ENCODE measurements around the gene SPAG9. TPM values are rescaled to one million over a fixed set of nuclear protein-coding genes. Genes with fewer than 3 reads are reported as not detected.
A peak's percentile ranks its signal among the peaks of the same experiment; 100 is the strongest.

Gene SPAG9
- total RNA-seq, 1 experiment from 2014 or later = 144 TPM

DNA sequence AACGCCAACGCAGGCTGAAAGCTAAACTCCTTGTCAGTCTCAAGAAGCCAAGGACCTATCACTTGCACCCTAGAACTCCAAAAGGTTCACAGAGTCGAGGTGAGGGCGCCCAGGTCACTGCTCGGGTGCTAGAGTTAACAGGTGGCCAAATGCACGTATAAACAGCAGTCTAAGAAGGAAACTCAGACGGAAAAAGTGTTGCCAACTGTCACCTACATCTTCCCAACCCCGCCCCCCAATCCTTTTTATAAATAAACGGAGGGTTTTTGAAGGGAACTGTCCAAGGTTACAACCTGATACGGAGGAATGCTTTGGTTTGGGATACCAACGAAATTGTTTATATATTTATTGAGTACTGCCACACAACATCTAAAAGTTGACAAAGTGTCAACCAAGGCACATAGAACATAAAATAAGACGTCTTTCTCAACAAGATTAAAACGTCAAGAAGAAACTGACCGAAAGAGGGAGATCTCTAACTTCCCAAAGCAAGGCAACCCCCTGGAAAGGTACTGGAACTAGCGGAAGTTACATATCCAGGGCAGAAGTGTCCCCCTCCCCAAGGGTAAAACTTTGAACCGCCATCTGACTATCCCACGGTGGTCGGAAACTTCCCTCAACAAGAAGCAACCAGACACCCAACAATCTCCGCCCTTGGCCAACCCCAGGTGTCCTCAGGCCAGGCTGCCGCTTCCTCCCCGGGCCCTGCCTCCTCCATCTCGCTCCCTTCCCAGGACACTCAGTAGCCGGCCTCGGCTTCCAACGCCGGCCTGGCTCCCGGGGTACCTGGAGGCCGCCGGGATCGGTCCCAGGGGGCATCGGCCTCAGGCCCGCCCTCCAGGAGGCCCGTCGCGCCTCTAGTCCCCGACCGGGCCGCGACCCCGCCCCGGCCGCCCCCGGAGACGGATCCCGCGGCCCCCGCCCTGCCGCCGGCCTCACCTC is 982 bp downstream of the SPAG9 start:
- H3K4me3 ChIP-seq (ENCODE audit: low read depth in 2 of 2, low read length in 2 of 2) = peak overlapping the region; percentile 66 to 84
- DNase-seq (ENCODE audit: low read depth, low spot score) = no peak
- no peaks in the 10 kb centered on the region for H3K27me3 ChIP-seq (ENCODE audit: control insufficient read depth, insufficient read depth, low read length)
- H3K4me1 ChIP-seq (ENCODE audit: control insufficient read depth, insufficient read depth, low read length) = peaks cover 27% of the 10 kb centered on the region
- intact Hi-C loops (cut with micrococcal nuclease; ENCODE audit: unreplicated experiment) (loop anchor here (1.0 kb wide), 1 partner anchor 34 kb away; the partner anchor contains the start of gene NME1), in situ Hi-C loops (cut with HindIII; ENCODE audit: low pct_unique_long_range_greater_than_20kb, low sequenced_read_pairs) (no loop called here)
- H3K9me3 ChIP-seq (ENCODE audit: control insufficient read depth, insufficient read depth, low read depth, low read length) = no peaks in the 10 kb centered on the region
- TF ChIP-seq POLR2AphosphoS5 (IDR thresholded peaks at IDR 0.05; ENCODE audit: low read depth, low read length) = no peak
- TF ChIP-seq, protein P1, sequence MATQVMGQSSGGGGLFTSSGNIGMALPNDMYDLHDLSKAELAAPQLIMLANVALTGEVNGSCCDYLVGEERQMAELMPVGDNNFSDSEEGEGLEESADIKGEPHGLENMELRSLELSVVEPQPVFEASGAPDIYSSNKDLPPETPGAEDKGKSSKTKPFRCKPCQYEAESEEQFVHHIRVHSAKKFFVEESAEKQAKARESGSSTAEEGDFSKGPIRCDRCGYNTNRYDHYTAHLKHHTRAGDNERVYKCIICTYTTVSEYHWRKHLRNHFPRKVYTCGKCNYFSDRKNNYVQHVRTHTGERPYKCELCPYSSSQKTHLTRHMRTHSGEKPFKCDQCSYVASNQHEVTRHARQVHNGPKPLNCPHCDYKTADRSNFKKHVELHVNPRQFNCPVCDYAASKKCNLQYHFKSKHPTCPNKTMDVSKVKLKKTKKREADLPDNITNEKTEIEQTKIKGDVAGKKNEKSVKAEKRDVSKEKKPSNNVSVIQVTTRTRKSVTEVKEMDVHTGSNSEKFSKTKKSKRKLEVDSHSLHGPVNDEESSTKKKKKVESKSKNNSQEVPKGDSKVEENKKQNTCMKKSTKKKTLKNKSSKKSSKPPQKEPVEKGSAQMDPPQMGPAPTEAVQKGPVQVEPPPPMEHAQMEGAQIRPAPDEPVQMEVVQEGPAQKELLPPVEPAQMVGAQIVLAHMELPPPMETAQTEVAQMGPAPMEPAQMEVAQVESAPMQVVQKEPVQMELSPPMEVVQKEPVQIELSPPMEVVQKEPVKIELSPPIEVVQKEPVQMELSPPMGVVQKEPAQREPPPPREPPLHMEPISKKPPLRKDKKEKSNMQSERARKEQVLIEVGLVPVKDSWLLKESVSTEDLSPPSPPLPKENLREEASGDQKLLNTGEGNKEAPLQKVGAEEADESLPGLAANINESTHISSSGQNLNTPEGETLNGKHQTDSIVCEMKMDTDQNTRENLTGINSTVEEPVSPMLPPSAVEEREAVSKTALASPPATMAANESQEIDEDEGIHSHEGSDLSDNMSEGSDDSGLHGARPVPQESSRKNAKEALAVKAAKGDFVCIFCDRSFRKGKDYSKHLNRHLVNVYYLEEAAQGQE (IDR thresholded peaks at IDR 0.05; ENCODE audit: insufficient read depth in 1 of 2, low read depth in 2 of 2, low read length in 1 of 2) = peak; percentile 33 to 87; a peak in 3 of 4 replicates
- TF ChIP-seq, protein P2, sequence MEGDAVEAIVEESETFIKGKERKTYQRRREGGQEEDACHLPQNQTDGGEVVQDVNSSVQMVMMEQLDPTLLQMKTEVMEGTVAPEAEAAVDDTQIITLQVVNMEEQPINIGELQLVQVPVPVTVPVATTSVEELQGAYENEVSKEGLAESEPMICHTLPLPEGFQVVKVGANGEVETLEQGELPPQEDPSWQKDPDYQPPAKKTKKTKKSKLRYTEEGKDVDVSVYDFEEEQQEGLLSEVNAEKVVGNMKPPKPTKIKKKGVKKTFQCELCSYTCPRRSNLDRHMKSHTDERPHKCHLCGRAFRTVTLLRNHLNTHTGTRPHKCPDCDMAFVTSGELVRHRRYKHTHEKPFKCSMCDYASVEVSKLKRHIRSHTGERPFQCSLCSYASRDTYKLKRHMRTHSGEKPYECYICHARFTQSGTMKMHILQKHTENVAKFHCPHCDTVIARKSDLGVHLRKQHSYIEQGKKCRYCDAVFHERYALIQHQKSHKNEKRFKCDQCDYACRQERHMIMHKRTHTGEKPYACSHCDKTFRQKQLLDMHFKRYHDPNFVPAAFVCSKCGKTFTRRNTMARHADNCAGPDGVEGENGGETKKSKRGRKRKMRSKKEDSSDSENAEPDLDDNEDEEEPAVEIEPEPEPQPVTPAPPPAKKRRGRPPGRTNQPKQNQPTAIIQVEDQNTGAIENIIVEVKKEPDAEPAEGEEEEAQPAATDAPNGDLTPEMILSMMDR (IDR thresholded peaks at IDR 0.05) = no peak
- peak; percentile 86 for TF ChIP-seq SIN3A (IDR thresholded peaks at IDR 0.05; ENCODE audit: borderline replicate concordance, insufficient read depth, low read depth, low read length)
- no peak for TF ChIP-seq TCF7L2 (IDR thresholded peaks at IDR 0.05; ENCODE audit: low read depth, low read length)
- no TSS peak for BruUV-seq (replicated peaks)
- ATAC-seq = peak; percentile 22; the same call in 1 of the 2 replicates
- peaks cover 7% of the 10 kb centered on the region; the same call in 1 of the 2 replicates for H3K36me3 ChIP-seq (ENCODE audit: control insufficient read depth, insufficient read depth, low read length)
- CTCF ChIA-PET = interaction anchor here (0.7 to 1.5 kb wide), 3 partner anchors 33 to 115 kb away, joined by 3 to 18 read pairs (median 5); partner anchors contain the start of gene NME1
- peak overlapping the region; percentile 87 for H3K27ac ChIP-seq (ENCODE audit: low read length)
- POLR2A ChIA-PET = interaction anchor here (0.7 to 1.6 kb wide), 3 partner anchors 33 to 318 kb away, joined by 5 to 14 read pairs (median 8); partner anchors contain the start of gene NME1

DNA sequence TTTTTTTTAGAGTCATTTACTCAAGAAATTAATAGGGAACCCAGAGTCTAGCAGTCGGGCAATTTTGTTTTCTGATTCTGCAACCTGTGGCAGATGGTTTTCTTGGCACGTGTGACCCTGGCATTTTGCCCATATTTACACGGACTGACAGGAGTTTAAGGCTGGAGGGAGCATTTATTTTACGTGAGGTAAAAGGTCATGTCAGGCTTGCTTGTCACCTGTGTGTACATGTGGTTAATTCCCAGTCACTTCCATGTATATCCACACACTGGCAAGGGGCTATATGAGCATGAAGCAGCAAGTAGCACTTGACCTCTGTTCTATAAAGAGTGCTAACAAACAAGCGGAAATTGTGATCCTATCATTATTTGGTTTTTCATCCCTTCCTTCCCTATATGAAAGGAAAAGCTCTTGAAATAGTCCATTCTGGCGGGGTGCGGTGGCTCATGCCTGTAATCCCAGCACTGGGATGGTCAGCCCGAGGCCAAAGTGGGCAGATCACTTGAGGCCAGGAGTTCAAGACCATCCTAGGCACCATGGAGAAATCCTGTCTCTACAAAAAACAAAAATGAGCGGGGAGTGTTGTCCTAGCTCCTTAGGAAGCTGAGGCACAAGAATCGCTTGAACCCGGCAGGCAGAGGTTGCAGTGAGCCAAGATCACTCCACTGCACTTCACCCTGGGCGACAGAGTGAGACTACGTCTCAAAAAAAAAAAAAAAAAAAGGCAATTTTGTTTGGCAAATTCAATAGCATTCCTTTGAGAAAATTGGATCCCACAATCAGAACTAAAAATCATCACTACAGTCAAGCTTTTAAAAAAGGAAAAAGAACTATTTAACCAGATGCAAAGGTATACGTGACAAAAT is 2.1 kb downstream of the SPAG9 start:
- Histone ChIP-seq H3K9me3 (ENCODE audit: control insufficient read depth, insufficient read depth, low read depth, low read length) (no peaks in the 10 kb centered on the region), H3K4me3 (ENCODE audit: low read depth in 2 of 2, low read length in 2 of 2) (peak overlapping the region; percentile 66 to 84), H3K27ac (ENCODE audit: low read length) (0 out of 2 replicates have a peak overlapping the region, but pooled peaks have one; percentile 8), H3K27me3 (ENCODE audit: control insufficient read depth, insufficient read depth, low read length) (no peaks in the 10 kb centered on the region), H3K36me3 (ENCODE audit: control insufficient read depth, insufficient read depth, low read length) (peaks cover 7% of the 10 kb centered on the region; the same call in 1 of the 2 replicates), H3K4me1 (ENCODE audit: control insufficient read depth, insufficient read depth, low read length) (peaks cover 27% of the 10 kb centered on the region)
- POLR2A ChIA-PET = interaction anchor here (0.6 to 0.7 kb wide), 2 partner anchors 40 to 53 kb away, joined by 4 to 8 read pairs; no protein-coding TSS in a partner anchor
- BruUV-seq (replicated peaks) = TSS peak; percentile 77
- TF ChIP-seq, protein P2 (IDR thresholded peaks at IDR 0.05) = no peak
- TF ChIP-seq TCF7L2 (IDR thresholded peaks at IDR 0.05; ENCODE audit: low read depth, low read length) (no peak), SIN3A (IDR thresholded peaks at IDR 0.05; ENCODE audit: borderline replicate concordance, insufficient read depth, low read depth, low read length) (no peak), POLR2AphosphoS5 (IDR thresholded peaks at IDR 0.05; ENCODE audit: low read depth, low read length) (no peak)
- TF ChIP-seq, protein P1 (IDR thresholded peaks at IDR 0.05; ENCODE audit: insufficient read depth in 1 of 2, low read depth in 2 of 2, low read length in 1 of 2) = no peak
- DNase-seq (ENCODE audit: low read depth, low spot score) = no peak
- in situ Hi-C loops (cut with HindIII; ENCODE audit: low pct_unique_long_range_greater_than_20kb, low sequenced_read_pairs) (no loop called here), intact Hi-C loops (cut with micrococcal nuclease; ENCODE audit: unreplicated experiment) (loop anchor here (1.0 kb wide), 1 partner anchor 35 kb away; the partner anchor contains the start of gene NME1)
- no peak for ATAC-seq
- CTCF ChIA-PET = interaction anchor here (0.7 to 1.0 kb wide), 3 partner anchors 36 to 913 kb away, joined by 4 to 10 read pairs (median 5); no protein-coding TSS in a partner anchor

Data from Panc1 (cell line).